ENCODE data around the gene TSC22D2.

DNA sequence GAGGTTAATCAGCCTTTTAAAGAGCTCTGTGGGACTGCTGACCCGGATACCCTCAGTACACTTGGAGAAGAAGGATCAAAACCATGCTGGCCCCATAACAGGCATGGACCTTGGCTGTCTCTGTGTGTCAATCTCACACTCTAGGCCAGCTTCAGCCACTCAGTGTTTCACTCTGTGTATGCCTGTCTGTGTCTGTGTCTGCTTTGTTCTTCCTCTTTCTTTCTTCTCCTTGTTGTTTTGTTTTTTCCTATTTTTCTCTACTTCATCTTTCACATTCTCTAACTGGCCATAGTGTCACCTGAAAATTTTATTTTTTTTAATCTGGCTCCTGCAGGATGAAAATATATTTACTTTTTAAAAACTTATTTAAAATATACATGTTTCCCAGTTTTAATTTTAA is 87.1 kb downstream of the TSC22D2 start:
- TF ChIP-seq, protein P1, sequence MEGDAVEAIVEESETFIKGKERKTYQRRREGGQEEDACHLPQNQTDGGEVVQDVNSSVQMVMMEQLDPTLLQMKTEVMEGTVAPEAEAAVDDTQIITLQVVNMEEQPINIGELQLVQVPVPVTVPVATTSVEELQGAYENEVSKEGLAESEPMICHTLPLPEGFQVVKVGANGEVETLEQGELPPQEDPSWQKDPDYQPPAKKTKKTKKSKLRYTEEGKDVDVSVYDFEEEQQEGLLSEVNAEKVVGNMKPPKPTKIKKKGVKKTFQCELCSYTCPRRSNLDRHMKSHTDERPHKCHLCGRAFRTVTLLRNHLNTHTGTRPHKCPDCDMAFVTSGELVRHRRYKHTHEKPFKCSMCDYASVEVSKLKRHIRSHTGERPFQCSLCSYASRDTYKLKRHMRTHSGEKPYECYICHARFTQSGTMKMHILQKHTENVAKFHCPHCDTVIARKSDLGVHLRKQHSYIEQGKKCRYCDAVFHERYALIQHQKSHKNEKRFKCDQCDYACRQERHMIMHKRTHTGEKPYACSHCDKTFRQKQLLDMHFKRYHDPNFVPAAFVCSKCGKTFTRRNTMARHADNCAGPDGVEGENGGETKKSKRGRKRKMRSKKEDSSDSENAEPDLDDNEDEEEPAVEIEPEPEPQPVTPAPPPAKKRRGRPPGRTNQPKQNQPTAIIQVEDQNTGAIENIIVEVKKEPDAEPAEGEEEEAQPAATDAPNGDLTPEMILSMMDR (IDR thresholded peaks at IDR 0.05; ENCODE audit: low read depth, low read length), result no peak
- TF ChIP-seq EZH2phosphoT487 (IDR thresholded peaks at IDR 0.05; ENCODE audit: low read depth), result no peak

Measured in OCI-LY3 (cell line).